CD4-positive, alpha-beta T cell treated with Interleukin-10 for 1 hour (primary cell): Measurements from ENCODE around the gene CERS2.

Experiments
- DNase-seq: peaks from one replicate; pipeline ENCODE4 v3.0.0-alpha.2; 2020

CERS2 gene

DNA sequence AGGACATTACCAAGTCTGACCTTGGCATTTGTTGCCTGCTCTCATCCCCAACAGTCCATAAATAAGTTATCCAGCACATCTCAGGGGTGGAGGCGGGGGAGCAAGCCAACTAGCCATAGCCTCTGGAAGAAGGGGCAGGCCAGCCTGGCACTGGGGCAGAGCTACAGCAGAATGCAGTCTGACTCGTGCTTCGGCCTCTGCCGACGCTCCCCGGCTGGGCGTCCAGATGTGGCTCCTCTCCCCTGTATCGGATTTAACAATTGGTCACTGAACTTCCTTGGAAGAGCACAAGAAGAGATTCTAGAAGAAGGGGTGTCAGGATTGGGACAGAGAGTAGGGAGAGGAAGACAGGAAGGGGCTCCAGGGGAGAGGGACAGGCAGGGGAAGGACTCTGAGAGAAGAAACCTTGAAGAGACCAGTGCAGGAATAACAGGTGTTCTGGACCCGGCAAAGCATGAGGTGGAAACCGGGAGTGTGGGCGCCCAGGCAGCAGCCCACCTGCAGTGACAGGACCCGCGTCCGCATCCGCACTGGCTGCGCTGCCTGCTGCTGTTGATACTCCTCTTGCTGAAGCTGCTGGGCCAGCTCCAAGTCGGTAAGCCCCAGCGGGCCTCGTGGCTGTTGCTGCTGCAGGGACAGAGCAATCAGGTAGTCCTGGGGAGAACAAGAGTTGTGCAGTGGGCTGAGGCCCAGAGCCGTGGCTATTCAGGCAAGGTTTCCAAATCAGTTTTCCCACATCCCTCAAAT, 22.7 kb upstream of the CERS2 start:
- DNase-seq = no peak

DNA sequence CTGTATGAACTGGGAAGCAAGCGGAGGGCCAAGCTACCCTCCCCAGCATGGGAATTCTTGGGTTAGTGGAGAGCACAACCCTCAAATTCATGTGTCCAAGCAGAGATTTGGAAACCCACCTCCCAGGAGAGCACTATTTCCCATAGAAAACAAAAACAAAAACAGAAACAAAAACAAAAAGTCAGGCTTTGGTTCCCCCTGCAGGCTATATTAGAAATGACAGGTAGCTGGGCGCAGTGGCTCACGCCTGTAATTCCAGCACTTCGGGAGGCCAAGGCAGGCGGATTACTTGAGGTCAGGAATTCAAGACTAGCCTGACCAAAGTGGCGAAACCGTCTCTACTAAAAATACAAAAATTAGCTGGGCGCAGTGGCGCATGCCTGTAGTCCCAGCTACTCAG, 21.3 kb upstream of the CERS2 start:
- DNase-seq = peak; percentile 58

DNA sequence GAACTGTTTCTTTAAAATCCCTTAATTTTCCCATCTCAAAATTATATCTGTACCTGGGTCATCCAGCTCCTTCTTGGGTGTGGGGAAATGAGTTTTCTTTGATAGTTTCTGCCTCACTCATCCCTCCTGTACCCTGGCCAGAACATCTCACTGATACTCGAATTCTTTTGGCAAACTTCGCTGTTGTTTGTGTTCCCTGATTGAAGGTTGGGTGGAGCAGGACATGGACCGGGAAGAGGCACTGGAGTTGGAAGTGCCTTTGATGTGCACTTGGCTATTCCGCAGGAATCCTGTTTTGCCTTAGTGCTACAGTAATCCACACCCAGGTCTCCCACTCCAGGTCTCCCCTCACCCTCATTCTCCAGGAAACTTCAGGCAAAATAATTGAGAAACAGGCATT, 20.8 kb upstream of the CERS2 start:
- DNase-seq = no peak

DNA sequence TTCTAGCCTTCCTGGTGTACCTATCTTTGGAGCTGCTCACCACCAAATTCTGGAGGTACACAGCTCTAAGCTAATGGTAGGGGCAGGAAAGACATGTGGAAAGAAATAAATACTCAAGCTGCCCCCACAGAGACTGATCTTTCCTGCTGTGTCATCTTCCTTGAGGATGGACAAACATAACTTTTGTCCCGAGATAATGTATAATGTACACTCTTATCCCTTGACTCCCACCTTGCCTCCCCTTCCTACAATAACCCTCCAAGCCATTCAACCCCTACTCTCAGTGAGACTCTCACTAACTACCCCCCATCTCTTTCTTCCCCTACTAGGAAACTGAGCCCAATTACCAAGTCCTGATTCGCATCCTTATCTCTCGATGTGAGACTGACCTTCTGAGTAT, 19.6 kb upstream of the CERS2 start:
- DNase-seq = no peak

DNA sequence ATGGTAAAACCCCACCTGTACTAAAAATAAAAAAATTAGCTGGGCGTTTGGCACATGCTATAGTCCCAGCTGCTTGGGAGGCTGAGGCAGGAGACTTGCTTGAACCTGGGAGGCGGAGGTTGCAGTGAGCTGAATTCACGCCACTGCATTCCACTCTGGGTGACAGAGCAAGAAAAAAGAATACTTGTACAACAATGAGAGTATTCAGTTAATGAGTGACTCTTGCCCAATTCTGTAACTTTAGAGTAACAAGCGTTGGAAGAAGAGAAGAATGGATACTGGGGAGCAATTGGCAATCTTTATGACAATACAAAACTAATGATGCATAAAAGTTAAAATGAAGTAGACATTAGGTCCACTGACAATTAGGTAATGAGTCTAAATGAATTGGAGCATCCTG, 18.0 kb upstream of the CERS2 start:
- no peak for DNase-seq

DNA sequence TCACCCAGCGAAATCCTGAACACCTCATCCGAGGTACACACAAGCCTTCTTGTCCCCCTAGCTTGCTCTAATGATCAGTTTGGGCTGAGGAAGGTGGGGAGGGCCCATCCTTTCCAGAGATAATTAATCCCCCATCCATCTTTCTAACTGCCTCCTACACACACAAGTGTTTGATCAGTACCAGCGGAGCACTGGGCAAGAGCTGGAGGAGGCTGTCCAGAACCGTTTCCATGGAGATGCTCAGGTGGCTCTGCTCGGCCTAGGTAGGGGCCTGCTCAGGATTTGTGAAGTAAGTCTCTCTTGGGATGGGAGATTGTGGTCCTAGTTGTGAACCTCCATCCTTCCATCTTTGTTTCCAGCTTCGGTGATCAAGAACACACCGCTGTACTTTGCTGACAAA, 13.3 kb upstream of the CERS2 start:
- no peak for DNase-seq

DNA sequence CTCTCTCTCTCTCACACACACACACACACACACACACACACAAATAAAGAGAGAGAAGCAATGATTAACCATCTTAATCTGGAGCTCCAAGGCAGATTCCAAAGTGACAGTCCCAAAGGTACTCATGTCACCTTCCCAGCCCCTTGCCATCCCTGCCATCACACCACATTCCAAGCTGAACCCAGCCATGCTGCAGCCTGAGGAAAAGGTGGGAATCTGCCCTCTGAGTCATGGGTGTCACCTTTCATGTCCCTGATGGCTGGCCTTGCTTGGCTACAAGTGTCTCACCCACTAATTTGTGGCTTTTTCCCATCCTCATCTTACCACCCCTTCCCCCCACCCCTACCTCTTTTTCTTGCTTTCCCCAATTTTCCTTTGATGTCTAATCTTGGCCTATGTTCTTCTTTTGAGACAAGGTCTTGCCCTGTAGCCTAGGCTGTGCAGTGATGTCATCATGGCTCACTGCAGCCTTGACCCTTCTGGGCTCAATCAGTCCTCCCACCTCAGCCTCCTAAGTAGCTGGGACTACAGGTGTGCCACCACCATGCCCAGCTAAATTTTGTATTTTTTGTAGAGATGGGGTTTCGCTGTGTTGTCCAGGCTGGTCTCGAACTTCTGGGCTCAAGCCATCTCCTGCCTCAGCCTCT, 10.7 kb upstream of the CERS2 start:
- no peak for DNase-seq

DNA sequence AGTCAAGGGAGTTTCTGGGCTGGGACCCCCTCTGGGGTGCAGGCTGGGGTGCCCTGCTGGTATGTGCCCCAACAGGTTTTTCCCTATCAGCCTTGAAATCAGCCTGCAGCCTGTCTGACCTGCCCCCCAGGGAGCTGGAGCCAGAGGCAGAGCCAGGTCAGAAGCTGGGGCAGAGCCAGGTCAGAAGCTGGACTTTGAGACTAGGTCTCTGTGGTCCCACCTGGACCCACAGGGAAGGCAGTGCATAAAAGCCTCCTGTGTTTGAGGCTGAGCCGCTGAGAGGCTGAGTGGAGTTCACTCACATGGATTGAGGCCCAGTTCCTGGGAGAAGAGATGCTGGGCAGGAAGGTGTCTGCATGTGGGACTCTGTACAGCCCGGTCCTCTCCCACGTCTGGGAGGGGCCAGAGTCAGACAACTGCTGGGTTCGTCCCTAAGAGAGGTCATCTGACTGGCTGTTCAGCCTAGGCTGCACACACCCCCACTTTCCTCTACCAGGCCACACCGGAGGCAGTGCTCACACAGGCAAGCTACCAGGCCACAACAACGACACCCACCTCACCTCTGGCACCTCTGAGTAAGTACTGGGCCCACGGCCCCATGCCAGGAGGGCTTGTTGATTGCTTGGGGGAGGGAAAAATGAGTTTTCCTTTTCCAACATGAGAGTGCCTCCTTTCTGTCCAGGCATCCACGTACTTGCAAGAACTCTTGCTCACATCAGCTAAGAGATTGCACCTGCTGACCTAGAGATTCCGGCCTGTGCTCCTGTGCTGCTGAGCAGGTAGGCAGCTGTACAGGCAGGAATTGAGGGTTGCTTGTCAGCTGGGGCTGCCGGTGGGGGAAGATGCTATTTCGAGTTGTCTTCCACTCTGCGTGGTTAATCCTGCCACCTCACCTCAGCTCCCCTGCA, 7.4 kb upstream of the CERS2 start, which contains the start of gene ANXA9:
Gene ANXA9, plus strand, starts transcription at position 488 of the 908 bp plus-strand sequence. CDS start 814 bp downstream, outside the sequence.
- DNase-seq = no peak

DNA sequence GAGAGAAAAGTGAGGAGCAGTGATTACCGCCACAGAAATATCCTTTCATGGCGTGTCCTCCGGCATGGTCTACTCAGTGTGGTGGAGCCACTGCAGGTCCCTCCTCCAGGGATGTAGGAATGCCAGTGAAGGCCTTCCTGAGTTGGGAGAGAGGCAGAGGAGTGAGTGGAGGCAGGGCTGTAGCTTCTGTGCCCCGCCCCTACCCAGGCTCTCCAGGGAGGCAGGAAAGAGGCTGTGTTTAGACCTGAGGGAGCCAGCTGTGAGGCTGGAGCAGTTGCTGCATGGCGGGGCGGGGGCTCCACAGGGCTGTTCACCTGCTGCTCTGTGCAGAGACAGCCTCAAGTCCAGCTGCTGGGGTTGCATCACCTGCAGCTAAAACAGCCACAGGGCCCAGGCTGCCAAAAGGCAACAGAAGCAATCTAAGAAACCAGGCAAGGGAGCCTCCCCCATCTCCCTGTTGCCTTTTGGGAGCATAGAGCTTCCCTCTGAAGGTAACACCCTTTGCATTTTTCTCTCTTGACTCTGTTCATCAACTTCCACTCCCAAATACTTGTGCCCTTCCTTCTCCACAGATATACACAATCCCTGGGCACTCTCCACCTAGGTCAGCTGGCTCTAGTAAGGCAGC, 6.7 kb upstream of the CERS2 start:
- no peak for DNase-seq

DNA sequence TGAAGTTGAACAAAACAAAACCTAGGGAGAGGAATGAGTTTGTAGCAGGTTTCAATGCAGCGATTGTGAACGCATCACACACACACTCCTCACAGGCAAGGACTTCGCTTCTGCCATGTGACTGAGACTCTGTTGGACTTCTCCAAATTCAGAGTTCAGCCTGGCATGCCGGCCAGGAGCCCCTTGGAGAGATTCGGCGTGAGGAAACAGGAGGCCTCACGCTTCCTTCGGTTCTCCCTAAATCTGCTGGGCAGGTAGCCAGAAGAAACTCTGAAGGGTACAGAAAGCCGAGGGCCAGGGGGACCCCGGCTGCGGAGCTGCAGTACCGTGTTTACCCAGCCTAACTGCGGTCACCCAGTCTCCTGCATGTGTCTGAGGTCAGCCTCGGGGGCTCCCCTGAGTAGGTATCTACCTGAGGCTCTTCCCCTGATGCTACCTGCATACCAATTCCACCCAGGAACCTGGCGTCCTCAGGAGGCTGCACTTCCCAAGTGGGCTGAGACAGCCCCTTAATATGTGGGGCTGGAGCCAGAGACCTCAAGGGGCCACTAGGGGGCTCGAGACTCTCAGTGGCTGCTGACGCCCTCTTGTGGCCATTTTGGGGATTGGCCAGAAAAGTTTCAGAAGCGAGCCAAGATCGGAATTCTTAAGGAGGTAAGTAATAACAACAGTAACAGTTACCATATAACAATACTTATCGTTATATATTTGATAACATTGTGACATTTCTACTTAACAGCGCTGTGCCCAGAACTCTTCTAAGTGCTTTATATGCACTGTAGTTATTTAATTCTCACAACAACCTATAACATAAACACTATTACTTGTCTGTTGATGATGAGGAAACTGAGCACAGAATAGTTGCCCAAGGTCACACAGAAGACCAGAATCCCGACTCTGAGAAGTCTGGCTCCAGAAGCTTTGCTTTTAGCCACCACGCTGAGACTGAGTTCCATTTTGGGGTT, 4.7 kb upstream of the CERS2 start:
- DNase-seq = peak; percentile 92

DNA sequence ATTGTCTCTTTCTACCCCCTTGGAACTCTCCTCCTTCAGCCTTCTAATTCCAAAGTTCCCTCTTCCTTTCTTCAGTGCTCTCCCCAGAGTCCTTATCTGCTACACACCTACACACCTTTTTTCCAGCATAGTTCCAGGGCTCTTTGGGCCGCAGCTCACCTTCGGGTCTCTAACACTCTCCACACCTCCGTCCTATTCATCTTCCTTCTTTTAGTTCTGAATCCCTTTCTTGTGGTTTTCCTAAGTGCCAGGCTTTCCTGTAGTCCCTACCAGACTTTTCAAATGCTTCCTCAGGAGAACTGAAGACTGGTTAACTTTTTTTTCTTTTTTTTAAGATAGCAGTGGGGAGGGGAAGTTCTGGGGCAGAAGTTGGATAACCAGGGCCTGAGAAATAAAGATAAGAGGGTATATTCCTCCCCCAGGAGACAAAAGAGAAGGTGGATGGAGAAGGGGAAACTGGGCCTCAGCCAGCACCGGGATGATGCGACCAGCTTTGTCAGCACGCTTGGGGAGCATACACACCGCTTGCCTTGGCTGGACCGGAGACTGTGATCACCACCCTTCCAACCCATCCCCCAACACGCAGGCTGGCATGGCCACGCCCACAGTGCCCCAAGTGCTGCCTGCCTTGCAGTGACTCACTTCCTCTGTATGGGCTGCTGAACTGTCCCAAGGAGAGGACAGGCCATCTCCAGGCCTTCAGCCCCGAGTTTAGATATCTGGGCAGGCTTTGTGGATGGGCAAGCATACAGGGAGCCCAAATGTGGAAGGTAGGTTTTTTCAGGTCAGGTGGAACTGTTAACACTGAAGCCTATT, 2.5 kb upstream of the CERS2 start:
- peak; percentile 84 for DNase-seq

DNA sequence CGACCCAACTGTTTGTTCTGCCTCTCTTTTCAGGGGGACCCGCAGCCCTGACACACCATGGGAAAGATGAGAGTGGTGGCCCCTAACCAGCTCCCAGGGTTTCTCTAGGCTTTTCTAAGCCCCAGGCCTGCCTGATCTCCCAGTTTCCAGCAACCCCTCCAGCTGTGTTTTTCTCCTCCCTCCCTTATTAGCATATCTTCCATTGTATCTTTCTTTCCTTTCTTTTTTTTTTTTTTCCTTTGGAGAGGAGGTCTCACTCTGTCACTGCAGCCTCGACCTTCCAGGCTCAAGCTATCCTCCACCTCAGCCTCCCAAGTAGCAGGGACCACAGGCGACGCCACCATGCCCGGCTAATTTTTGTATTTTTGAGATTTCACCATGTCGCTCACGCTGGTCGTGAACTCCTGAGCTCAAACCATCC, 1.8 kb upstream of the CERS2 start:
- DNase-seq = no peak

DNA sequence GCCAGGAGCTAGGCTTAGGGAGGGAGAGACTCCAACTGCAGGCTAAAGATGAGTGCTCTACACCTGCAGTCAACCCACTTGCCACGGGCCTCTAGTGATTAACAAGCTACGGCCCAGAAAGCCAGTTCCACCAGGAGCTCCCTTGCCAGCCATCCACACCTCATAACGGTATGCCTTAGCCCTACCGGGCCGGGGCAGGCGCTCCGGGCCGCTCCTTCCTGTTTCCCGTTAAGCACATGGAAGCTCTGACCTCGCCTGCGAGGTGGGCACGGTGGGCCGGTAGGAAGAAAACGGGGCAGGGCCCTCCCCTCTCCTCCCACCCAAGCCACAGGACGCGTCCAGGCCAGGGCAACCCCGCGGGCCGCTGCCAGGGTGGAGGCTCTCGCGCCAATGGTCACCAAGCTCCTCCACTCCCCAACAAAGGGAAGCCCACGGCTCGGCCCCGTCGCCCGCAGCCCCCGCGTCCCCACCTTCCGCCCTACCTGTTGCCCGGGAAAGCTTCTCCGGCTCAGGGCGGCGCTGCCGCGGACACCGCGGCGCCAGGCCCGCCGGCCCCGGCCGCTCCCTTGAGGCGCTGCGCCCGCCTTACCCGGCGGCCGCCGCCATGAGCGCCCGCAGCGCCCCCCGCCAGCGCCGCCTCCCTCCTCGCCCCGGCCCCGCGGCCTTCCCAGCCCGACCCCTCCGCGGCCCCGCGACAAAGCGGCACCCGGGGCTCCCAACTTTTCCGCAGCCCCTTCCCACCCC, 627 bp downstream of the CERS2 start:
- DNase-seq = peak; percentile 36

DNA sequence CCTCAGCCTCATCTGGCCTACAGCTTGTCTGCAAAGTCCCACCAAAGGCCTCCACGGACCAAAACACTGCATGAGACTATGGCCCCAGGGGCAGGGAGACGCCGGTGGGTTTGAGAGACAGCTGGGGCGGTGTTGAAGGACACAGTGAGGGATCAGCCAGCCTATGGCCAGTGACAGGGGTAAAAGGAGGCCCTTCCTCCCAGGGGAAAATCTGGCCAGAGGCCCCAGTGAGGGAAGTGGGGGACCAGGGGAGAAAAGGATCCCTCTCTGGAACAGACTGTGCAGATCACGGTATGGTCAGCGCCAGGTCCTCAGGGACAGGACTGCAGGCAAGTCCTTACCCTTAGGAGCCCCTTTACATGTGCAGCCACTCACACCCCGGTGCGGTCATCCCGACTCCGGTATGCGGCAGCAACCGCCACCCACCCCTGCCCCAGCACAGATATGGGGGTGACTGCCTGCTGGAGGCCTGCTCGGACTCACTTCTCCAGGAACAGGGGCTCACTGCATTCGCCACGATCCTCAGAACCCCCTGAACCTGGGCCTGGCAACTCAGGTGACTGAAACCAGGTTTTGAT, 1.3 kb downstream of the CERS2 start:
- DNase-seq = no peak

DNA sequence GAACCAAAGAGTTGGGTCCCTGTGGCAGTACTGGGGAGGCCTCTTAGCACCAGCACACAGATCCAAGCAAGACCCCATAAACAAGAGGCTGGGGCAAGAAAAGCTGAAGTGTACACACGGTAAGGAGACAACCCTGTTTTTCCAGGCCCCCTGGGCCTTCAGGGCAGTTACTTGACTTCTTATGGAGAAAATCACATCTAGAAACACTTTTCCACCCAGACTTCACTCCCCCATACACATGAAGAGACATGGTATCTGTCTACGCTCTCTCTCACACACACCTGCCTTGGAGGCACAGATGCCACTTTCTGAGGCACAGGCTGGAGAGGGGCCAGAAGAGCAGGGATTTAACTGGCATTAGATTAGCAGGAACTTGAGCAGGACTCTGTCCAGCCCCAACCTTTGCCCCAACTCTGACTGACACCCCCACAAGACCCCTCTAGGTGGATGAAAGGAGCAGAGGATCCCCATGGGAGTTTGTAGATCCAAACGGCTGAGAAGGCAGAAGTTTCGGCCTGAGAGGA, 2.2 kb downstream of the CERS2 start:
- no peak for DNase-seq

DNA sequence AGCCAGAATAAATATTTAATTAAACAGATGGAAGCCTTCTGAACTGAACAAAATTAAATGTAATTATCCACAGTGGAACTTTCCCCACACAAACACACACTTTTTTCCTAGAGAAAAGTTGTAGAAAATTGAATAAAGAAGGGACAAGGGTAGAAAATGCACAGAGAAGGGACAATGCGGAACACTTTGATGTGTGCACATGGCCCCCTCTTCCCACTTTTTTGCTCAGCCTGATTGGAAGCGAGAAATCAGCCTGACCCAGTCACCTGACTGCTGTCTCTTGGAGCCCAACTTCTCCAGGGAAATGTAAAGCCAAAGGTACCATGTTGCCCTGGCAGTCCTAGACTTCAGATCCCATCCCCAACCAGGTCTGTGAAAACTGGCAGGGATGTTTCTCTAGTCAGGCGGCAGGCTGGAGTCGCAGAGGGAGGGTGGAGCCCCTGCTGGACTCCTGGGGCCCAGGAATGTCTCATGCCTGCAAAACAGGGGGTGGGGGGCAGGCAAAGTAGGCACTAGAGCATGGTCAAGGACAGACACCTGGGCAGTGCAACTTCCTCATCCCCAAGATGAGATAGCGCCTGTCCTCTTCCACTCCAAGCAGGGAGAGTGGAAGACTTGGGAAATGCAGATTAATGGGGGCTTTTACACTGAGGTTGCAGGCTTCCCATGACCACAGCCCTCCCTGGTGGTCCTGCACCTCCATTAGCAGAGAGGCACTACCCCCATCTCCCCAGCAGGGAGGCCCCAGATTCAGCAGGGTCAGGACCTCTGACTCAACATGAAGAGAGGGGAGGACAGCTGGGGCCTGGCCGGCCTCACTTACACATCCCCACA, 2.8 kb downstream of the CERS2 start:
- peak; percentile 13 for DNase-seq

DNA sequence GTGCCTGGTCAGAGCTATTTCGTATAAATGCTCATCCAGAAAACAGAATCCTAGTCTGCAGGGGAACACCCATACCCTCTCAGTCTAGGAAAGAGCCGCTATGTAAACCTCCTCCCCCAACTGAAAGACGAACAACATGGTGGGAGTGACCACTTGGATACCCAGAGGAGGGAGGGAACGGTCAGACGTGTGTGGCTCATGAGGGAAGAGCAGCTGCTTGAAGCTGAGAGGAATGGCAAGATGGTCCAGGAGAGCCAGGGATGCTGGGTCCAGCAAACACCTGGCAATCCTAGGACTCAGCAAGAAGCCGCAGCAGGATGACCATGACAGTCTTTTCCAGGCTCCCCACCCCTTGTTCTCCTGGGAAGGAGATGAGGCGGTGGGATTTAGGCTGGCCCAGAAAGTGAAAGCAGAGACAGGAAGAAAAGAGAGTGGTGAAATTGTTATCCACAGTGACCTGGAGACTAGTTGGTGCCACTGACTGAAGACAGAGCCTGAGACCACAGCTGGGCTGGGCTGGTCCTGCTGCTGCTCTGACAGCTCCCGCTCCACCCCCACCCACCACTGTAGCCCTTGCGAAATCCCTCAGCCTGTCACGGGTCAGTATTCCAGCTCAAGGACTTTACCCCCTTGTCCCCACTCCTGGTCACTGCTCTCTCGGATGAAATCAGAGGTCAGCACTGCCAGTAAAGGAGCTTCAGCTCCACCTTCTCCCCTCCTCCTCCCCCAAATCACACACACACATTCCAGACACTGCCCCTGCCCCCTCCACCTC, 3.6 kb downstream of the CERS2 start:
- DNase-seq = no peak

DNA sequence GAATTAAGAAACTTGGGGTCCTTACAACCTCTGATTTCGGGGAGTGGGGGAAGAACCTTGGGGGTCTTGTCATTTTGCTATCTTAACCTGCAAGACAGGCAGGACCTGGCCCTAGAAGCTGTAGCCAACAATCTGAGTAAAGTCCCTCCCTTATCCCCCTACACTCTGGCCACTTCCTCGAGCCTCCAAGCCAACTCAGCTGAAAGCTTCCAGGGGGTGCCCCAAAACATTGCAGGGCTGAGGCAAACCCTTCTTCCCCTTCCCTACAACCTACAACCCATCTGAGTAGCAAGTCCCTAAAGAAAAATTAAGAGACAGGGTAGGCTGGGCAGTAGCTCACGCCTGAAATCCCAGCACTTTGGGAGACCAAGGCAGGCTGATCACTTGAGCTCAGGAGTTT, 5.0 kb downstream of the CERS2 start:
- DNase-seq = no peak
